Smooth muscle cell of the brain vasculature (primary cell): Measurements from ENCODE around the gene GALM.

ENCODE experiments used
- DNase-seq: peaks from one replicate; pipeline ENCODE4 v3.0.0-alpha.2; 2012; ENCODE audit warnings: low read depth, low spot score

Gene GALM

DNA sequence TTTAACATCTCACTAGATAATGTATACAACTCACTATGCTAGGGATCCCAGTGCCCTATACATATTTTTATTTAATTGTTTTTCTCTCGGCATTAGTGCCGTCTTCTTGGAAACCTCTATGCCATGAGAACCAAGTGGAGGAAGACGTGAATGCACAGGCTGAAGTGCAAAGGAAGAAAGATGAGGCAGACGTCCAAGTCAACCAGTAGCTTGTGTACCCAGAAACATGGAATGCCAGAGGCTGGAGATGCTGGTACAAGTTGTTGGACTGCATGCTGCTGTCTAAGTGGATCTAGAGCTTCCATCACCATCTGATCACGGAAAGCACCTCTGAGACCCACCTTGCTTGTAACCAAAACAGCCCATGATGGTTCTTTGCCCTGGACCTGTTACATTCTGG, 99.6 kb downstream of the GALM start:
- no peak for DNase-seq

GRCh38 chr2:38771632-38772031, 105.7 kb downstream of the GALM start:
- no peak for DNase-seq

DNA sequence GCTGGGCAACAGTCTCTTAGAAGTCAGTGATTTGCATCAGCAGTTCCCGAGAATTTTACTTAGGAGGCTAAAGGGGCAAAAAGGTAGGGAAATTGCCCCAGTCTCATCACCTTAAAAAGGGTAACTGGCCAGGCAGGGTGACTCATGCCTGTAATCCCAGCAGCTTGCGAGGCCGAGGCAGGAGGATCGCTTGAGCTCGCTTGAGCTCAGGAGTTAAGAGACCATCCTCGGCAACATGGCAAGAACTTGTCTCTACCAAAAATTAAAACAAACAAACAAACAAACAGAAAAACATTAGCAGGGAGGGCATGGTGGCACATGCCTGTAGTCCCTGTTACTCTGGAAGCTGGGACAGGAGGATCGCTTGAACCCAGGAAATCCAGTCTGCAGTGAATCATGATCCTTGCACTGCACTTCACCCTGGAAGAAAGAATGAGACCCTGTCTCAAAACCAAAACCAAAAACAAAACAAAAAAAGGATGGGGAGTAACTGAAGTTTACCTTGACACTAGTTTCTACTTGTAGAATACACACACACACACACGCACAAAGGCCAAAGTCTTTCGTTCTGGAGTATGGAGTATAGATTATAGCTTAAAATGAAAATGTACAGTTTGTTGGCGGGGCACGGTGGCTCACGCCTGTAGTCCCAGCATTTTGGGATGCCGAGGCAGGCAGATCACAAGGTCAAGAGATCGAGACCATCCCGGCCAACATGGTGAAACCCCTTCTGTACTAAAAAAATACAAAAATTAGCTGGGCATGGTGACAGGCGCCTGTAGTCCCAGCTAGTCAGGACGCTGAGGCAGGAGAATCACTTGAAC, 109.4 kb downstream of the GALM start:
- no peak for DNase-seq

- no peak for DNase-seq
These were observed 110.0 kb downstream of the GALM start for GRCh38 chr2:38775921-38776225.

- no peak for DNase-seq
These were observed 110.6 kb downstream of the GALM start for GRCh38 chr2:38776531-38776930.

DNA sequence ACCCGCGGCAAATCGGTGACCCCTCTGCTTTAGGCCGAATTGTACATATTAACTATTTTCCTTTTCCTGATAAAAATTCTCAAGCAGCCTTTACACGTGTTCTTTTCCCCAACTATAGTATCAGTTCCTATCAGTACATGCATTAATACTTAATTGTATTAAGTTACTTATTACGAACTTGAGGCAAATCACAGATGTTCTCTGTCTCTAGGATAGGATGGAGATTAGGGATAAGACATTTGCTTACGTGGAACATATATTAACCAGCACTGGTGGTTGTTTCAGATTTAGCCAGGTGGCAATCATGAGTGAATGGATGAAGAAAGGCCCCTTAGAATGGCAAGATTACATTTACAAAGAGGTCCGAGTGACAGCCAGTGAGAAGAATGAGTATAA, 112.8 kb downstream of the GALM start:
- no peak for DNase-seq

DNA sequence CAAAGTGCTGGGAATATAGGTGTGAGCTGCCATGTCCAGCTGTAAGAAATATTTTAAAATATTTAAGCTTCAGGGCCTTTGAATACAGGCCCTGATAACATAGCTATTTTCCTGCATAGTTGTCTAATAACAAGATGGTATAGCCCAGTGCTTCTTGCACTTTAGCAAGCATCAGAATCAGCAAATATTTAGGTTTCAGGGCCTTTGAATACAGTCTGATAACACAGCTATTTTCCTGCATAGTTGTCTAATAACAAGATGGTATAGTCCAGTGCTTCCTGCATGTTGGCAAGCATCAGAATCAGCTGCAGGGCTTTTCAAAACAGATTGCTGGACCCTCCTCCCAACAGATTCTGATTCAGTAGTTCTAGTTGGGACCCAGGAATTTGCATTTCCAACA, 117.7 kb downstream of the GALM start:
- DNase-seq: no peak
